HG02884 (cell line): ENCODE data around the gene PAIP2B.
"Not testable (repeated sequence)": the region's sequence is repeated elsewhere in the genome, so short reads cannot be mapped to it uniquely, and the experiment has no call there.

Experiments
- ATAC-seq: cut with Tn5 transposase; IDR thresholded peaks from one replicate; pipeline ENCODE4 v1.9.1; 2021; ENCODE audit warnings: mild to moderate bottlenecking, moderate library complexity; ENCODE audit not compliant: unreplicated experiment

The PAIP2B gene, protein sequence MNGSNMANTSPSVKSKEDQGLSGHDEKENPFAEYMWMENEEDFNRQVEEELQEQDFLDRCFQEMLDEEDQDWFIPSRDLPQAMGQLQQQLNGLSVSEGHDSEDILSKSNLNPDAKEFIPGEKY

DNA sequence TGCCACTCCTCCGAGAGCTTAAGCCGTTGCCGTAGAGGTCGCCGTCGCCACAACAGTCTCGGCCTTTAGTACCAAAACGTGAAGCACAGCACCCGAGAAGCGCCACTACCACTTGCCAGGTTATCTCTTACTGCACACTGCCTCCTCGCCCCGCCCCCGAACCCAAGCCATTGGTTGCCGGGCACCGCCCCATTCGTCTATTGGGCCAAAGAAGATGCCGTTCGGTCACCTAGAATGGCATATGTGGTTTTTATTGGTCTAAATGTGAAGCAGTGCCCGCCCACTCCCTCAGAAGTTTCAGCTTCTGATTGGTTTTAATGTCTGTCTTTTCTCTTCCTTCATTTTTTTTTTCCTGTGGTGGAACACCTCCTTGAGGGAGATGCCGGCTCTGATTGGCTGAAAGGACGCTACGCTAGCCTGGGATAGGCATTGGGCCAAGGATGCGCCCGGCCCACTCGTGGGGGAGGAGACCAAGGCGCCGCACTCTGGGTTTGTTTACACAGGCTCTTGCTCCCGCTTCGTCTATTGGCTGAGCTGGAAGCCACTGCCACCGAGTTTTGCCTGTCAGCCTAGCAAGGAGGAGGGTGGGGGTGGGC, at the start of gene PAIP2B:
Gene PAIP2B, minus strand, starts transcription at position 139 of the 596 bp plus-strand sequence. CDS start 24,514 bp downstream, outside the sequence.
- peak; percentile 97 for ATAC-seq

DNA sequence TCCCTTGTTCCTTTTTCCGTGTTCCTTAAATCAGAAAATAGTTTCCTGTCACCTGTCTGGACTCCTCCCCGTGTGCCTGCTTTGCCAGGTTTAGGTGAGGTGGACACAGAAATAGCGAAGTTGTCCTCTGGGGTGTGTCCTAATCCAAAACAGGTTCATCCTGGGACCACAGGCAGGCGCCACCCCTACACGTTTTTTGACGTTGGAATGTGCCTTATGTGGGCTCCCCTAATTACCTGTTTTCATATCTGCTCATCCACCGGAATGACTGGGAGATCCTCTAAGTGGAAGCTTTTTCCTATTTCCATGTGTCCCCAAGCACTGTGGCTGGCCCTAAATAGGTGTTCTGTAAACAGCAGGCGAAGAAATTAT, 49.0 kb upstream of the PAIP2B start:
- peak; percentile 4 for ATAC-seq

DNA sequence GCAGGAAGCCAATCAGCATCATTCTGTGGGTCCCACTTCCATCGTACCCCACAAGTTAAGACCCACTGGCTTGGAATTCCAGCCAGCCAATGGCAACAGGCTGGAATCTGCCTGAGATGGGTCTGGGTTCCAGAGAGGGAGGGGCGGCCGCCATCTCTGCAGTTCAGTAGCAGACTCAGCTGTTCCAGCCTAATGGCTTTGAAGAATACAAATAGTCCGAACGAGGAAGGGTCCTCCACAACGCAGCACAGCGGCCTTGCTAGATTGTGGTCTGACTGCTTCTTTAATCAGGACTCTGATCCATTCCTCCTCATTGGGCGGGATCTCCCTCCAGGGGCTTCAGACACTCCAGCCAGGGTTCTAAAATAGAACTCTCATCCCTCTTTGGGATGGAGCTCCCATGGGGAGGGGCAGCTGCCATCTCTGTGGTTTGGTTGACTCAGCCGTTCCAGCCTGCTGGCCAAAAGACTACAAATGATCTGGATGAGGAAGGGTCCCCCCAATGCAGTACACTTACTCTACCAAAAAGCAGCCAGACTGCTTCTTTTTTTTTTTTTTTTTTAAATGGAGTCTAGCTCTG, 42.7 kb upstream of the PAIP2B start:
- no peak for ATAC-seq

- ATAC-seq, result no peak
Measured at GRCh38 chr2:71263386-71263785, 36.5 kb upstream of the PAIP2B start.

GRCh38 chr2:71261534-71261933, 34.6 kb upstream of the PAIP2B start:
- no peak for ATAC-seq

DNA sequence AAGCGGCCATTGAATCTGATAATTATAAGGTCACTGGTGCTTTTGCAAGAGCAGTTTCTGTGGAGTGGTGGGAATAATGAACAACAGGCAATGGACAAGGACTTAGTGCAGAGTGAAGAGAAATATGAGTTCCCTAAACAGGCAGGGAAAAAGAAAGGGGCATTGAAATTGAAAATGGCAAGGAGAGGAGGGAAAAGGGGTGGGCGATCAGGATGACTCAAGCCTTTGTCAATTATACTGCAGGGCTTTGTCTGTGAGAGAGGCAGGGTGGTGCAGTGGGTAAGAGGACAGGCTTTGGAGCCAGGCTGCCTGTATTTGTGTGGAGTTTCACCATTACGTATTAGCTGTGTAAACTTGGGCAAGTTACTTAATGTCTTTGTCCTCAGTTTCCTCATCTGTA, 29.5 kb upstream of the PAIP2B start:
- ATAC-seq, result no peak

DNA sequence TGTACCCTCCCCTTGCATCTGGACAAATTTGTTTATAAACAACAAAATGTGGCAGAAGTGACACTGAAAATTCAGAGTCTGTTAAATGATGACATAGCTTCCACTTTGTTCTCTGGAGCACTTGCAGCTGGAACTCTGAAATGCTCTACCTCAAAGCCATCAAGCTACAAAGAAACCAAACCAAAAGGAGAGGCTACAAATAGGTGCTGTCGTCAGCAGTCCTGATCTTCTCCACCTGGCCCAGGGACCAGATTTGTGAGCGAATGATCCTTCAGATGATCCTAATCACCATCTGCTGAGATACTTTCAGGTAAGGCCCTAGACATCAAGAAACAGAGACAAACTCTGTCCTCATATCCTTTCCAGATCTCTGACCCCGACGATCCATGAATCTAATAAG, 27.9 kb upstream of the PAIP2B start:
- no peak for ATAC-seq

DNA sequence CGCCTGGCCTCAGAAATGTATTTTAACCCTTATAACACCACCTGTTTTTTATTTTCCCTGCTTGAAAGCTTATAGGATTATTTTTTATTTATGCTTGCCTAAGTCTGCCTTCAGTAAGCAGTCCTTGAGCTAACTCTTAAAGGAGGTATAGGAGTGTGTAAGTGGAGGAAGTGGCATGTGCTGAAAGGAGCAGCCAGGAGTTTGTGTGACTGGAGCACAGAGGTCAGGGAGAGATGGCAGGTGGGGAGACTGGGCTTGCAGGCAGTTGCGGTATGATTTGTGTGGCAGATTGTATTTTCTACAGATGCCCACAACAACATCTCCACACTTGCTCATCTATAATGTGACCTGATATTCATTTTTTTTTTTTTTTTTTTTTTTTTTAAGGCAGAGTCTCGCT, 27.2 kb upstream of the PAIP2B start:
- no peak for ATAC-seq

DNA sequence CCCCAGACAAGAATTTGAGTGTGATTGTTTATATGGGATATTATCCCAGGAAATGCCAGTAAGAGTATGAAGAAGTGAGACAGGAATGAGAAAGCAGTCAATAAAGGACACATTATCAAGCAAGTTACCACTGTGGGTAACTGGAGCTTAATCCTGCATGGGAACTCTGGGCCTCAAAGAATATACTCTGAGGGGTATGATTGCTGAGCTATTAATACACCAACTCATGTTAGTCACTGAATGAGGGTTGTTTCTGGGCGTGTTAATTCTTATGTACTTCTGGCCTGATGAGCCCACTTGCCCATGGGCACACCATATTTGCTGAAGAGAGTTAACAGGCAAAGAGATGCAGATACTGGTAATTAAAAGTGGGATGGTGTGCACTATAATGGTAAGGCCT, 26.6 kb upstream of the PAIP2B start:
- ATAC-seq, result no peak

DNA sequence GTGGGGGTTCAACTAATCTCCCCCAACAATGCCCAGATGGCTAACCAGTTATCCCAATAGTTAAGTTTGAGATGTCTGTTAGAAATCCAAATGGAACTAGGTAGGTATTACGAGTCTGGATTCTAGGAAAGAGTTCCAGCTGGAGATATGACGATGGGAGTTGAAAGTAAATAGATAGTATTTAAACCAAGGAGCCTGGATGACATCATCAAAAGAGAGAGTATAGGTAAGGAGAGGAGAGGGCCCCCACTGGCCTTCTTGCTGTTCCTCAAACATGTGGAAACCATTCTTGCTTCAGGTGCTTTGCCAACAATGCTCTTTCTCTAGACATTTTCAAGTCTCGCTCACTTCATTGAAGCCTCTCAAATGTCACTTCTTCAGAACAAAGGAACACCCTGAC, 26.0 kb upstream of the PAIP2B start:
- no peak for ATAC-seq

- ATAC-seq, result no peak
Measured at GRCh38 chr2:71250935-71251334, 24.0 kb upstream of the PAIP2B start.

- ATAC-seq, result no peak
Measured at GRCh38 chr2:71244302-71244660, 17.4 kb upstream of the PAIP2B start.

GRCh38 chr2:71243634-71244301, 16.9 kb upstream of the PAIP2B start:
- no peak for ATAC-seq

DNA sequence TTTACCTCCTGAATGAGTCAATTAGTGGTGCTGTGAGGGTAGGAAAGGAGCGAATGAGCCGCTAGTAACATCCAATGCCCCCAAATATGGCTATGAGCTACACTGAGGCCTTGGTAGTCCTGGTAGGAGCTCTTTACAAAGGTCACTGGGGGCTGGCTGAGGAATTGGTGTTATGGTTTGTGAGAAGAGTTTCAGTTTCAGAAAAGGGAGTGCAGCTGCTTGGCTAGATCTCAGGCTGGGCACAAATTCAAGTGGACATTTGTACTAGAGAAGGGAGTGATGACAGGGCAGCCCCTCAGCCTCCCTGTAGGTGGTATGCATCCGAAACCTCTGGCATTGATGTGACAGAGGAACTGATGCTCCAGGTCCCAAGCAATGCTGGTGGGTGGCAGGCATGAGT, 13.9 kb upstream of the PAIP2B start:
- no peak for ATAC-seq

GRCh38 chr2:71238089-71238488, 11.2 kb upstream of the PAIP2B start:
- ATAC-seq, result no peak

GRCh38 chr2:71235930-71236587, 9.2 kb upstream of the PAIP2B start:
- no peak for ATAC-seq

DNA sequence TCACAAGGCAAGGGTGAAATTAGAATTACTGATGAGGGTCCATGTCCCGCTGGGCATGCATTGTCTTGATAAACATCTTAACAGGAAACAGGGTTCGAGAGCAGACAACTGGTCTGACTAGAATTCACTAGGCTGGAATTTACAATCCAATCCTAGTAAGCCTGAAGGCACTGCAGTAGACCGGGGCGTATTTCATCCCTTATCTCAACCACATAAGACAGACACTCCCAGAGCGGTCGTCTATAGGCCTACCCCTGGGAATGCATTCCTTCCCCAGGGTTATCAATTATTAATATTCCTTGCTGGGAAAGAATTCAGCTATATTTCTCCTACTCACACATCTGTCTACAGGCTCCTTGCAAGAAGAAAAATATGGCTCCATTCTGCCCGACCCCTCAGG, 6.2 kb upstream of the PAIP2B start:
- not testable (repeated sequence) for ATAC-seq

- ATAC-seq, result peak; percentile 4
Measured at GRCh38 chr2:71226096-71226964, 573 bp downstream of the PAIP2B start.

GRCh38 chr2:71224935-71225334, 2.0 kb downstream of the PAIP2B start:
- ATAC-seq, result no peak

- ATAC-seq, result no peak
Measured at GRCh38 chr2:71224457-71224856, 2.4 kb downstream of the PAIP2B start.

GRCh38 chr2:71223767-71224333, 3.1 kb downstream of the PAIP2B start:
- no peak for ATAC-seq
